Measurements from ENCODE around the gene MRPS6.

DNA sequence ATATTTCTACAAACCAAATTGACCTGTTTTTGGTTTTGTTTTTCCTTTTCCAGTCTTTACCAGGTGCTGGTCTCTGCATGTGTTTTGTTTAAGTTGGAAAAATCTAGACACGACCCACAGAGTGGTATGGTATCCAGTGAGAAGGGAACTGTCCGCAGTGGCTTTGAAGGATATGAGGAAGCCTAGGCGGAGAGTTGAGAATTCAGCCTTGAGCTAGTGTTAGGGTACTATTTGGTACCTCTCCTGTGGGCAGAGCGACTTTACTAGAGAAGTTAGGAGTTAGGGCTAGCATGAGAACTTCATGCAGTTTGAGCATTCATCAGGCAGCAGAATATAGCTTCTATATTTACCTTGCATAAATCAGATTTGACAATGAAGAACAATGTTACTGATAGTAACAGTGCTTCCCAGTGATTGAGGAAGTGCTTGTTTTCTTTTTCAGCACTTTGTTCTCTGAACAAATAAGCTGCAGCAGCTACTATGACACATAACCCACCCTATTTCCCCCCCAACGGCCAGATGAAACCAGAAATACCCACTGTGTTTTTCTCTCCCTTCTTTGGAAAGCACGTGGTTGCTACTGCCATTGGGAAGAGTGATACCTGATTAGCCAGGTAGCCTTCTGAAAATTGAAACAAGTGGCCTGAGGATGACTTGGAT lies 19.0 kb downstream of the MRPS6 start:
- TF ChIP-seq SIN3A (IDR thresholded peaks at IDR 0.05; ENCODE audit: borderline replicate concordance, insufficient read depth, low read length) = no peak
- TF ChIP-seq POLR2AphosphoS5 (IDR thresholded peaks at IDR 0.05; ENCODE audit: low read depth, low read length) = no peak
- TF ChIP-seq TAF1 (IDR thresholded peaks at IDR 0.05; ENCODE audit: borderline replicate concordance, insufficient read depth, low read length) = no peak

All from PFSK-1 (cell line).